Subcutaneous adipose tissue (tissue), 4 donors: ENCODE measurements around the gene THOC7. TPM values are rescaled to one million over a fixed set of nuclear protein-coding genes. Genes with fewer than 3 reads are reported as not detected.

Experiments used
- total RNA-seq, 4 donors: library from RNA; depleted of rRNA; stranded (reverse); fragments of >200 nt; gene quantifications; one replicate each; pipeline ENCODE4 v1.1.0, GENCODE V29; 2016
- TF ChIP-seq, protein P1 (sequence below): fragments of 450-650 bp; IDR thresholded peaks from one replicate; pipeline ENCODE4 v1.5.1; 2016; ENCODE audit warnings: low read depth, mild to moderate bottlenecking, control low read depth, antibody characterized with exemption, moderate library complexity

THOC7 gene
- total RNA-seq, 4 donors from 2014 or later, result 32.0 to 113 (median 49.6) TPM

DNA sequence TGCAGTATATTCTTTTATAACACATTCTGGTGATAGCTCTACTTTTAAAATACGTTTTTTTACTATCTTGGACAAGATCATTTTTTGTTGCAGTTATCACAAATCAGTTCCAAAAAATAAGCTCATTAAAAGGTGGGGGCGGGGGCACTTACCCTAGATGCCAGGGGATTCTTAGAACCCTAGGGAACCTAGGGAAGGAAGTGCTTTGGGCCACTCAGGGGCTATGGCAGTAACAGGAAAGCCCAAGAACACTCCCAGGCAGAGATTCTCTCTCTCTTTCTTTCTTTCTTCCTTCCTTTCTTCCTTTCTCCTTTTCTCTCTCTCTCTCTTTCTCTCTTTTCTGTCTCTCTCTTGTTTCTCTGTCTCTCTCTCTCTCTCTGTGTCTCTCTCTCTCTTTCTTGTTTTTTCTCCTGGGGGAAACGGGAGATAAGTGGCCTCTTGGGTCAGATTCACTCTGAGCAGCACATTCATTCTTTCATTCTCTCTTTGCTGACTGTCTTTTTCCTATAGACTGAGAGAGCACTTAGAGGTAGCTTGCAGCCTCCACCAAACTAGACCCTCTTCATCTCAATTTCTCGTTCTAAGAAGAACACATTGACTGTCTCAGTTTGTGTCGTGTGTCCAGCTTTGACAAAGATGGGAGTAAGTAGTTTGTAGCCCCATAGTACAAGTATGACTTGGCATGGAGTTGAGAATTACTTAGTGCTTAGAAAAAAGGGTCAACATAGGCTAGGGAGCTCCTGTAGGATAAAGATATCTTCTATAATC, 32.0 kb upstream of the THOC7 start:
- TF ChIP-seq, protein P1, sequence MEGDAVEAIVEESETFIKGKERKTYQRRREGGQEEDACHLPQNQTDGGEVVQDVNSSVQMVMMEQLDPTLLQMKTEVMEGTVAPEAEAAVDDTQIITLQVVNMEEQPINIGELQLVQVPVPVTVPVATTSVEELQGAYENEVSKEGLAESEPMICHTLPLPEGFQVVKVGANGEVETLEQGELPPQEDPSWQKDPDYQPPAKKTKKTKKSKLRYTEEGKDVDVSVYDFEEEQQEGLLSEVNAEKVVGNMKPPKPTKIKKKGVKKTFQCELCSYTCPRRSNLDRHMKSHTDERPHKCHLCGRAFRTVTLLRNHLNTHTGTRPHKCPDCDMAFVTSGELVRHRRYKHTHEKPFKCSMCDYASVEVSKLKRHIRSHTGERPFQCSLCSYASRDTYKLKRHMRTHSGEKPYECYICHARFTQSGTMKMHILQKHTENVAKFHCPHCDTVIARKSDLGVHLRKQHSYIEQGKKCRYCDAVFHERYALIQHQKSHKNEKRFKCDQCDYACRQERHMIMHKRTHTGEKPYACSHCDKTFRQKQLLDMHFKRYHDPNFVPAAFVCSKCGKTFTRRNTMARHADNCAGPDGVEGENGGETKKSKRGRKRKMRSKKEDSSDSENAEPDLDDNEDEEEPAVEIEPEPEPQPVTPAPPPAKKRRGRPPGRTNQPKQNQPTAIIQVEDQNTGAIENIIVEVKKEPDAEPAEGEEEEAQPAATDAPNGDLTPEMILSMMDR, result no peak

DNA sequence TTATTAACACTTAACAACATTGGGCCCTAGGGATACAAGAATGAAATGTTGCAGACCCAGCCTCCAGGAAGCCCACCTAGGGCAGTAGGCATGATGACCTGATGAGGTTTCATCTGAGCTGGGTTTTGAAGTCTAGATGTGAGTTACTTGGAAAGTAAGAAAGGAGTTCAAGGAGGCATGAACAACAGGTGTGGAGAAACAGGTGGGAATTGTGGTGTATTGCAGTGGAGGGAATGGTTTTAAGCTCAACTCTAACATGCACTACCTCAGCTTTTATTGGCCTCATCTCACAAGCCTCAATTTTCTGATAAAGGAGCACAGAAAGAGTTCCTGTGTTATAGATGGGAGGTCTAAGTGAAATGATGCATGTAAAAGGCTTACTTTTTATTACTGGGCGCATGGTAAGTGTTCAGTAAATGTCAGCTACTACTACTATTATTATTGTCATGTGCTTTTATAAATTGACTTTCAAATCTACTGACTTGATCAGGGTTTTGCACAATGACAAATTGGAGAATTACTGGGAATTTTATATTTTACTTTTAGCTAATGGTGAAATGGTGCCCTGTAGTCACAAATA, 29.3 kb upstream of the THOC7 start:
- TF ChIP-seq, protein P1, result no peak

DNA sequence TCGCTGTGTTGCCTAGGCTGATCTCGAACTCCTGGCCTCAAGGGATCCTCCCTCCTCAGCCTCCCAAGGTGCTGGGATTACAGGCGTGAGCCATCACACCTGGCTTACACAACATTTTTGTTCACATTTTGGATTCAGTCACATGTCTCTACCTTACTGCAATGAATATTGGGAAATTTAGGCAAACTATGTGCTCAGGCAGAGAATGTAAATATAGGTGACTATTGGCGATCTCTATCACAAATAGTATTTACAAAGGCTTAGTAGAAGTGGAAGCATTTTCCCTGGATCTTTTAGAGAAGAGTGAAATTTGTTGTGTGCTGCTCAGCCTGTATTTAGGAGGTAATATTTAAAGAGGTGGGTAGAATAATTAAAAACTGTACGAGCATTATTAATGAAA, 27.9 kb upstream of the THOC7 start:
- TF ChIP-seq, protein P1, result no peak

DNA sequence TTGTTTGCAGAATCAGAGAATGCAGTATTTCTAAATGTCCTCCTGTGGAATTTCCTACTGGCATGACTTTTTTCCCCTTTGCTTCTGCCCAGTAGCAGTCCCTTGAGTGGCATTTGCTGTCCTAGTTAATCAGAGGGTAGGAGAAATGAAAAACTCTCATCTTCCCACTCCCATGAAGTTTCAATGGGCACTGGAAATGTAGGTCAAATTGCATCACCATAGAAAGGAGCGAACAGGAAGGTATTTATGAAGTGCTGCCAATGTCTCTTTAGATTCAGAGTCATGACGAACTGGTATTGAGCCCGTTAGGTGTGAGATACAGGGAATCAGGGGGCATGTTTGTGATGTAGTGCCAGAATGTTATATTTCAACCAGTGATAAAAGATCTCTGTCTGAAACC, 23.3 kb upstream of the THOC7 start:
- TF ChIP-seq, protein P1, result no peak

DNA sequence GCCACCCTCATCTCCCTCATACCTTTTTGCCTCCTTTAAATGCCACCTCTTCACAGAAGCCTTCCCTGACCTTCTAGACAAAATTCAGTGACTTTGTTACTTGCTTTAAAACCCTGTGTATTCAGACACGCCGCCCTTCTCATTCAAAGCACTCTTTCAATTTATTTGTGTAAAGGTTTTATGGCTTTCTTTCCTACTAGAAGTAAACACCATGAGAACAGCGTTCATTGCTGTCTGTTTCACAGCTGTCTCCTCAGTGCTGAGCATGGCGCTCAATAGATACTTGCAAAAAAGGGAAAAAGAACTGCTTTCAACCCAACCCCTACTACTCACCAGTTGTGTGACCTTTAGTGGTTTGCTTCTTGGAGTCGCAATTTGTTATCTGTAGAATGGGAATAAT, 17.0 kb upstream of the THOC7 start:
- TF ChIP-seq, protein P1, result no peak

DNA sequence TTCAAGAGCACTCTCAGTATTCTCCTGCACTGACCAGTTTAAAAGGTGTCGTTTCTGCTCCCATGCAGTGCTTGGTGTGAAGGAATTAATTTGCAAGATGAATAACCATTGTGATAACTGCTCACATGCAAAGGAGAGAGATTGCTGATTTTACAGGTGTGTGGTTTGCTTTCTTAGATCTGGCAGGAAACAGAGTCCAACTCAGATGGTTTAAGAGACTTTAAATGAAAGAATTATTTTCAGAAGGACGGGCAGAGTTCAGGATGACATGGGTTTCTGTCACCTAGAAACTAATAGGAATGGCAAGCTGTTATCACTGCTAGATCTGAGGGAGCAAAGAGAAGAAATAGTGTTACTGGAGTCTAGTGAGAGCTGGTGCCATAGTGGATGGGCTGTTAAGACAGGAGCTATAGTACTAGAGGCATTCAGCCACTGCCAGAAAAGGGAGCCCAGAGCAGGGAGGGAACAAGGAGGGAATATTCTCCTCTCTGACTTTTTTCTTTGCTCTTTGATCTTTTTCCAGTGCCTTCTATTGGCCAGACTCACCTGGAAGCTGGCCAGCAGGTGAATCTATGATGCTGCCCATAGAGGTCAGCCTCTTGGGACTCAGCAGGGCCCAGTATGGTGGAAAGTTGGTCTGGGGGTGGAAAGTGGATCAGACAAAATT, 14.9 kb upstream of the THOC7 start:
- TF ChIP-seq, protein P1, result no peak

DNA sequence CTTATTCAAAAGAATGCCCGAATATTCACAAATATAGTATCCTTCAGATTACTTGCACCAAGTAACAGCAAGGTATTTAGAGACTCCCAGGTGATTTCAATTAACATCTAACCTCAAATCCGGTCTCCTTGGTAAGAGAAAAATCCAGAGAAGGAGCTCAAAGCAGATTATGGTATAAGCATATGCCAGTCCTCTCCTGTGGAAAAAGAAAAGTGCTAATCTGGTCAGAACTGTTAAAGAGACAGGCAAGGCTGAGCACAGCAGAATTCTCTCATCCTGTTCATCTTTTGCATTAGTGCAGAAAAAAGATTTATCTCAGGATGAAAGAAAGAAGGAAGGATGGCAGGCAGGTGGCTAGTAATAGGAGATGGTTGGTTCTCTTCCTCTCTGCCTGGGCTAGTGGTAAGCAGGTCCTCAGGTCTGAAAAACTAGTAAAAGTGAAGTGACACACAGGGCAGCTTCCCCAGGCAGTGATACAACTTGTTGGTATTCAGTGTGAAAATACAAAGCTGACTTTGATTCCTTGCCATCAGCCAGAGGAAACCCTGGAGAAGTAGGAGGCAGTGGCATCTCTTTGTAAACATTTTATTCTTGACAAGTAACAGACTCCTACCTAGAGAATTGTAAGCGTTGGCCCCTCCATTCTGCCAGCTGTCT, 14.3 kb upstream of the THOC7 start:
- TF ChIP-seq, protein P1, result no peak
